ENCODE measurements around the gene AKR7A2. TPM values are rescaled to one million over a fixed set of nuclear protein-coding genes. Genes with fewer than 3 reads are reported as not detected.

The AKR7A2 gene
- total and polyA plus RNA-seq, 12 donors, result 20.0 to 235 (median 110) TPM

DNA sequence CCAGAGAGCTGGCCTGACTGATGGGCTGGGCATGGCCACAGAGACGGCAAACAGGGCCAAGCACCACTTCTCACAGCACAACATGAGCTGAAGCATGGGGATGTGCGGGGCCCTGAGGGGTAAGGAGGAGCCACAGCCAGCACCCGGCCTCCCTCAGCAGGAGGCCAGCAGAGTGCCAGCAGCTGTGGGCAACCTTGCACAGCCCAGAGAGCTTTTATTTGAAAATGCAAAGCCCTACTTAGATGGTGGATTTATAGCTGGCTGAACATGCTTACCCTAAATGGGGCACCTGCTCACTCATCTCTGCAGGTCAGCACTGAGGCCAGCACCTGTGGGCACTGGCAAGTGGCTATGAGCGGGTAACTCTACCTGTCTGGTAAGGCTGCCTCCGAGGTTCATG lies 44.3 kb upstream of the AKR7A2 start:
- H3K4me3 ChIP-seq, result no peak overlapping the region
- 85 to 98% (median 94%) methylated on average over 3 to 5 of the region's 5 CpGs for WGBS, 4 donors
- H3K27ac ChIP-seq, result no peak overlapping the region
- H3K9me3 ChIP-seq (replicated peaks in 1 of 3), result no peaks in the 10 kb centered on the region
- peaks cover 0 to 58% of the 10 kb centered on the region in 2 donors for H3K36me3 ChIP-seq (replicated peaks in 1 of 2)
- H3K4me1 ChIP-seq (replicated peaks in 1 of 2), result no peaks in the 10 kb centered on the region
- intact Hi-C loops (cut with DNase I), result no loop called here
- DNase-seq, result no peak
- H3K27me3 ChIP-seq, result no peaks in the 10 kb centered on the region
- no peak for TF ChIP-seq POLR2A (IDR thresholded peaks at IDR 0.05)
- TF ChIP-seq, protein P1, sequence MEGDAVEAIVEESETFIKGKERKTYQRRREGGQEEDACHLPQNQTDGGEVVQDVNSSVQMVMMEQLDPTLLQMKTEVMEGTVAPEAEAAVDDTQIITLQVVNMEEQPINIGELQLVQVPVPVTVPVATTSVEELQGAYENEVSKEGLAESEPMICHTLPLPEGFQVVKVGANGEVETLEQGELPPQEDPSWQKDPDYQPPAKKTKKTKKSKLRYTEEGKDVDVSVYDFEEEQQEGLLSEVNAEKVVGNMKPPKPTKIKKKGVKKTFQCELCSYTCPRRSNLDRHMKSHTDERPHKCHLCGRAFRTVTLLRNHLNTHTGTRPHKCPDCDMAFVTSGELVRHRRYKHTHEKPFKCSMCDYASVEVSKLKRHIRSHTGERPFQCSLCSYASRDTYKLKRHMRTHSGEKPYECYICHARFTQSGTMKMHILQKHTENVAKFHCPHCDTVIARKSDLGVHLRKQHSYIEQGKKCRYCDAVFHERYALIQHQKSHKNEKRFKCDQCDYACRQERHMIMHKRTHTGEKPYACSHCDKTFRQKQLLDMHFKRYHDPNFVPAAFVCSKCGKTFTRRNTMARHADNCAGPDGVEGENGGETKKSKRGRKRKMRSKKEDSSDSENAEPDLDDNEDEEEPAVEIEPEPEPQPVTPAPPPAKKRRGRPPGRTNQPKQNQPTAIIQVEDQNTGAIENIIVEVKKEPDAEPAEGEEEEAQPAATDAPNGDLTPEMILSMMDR (IDR thresholded peaks at IDR 0.05), result no peak

DNA sequence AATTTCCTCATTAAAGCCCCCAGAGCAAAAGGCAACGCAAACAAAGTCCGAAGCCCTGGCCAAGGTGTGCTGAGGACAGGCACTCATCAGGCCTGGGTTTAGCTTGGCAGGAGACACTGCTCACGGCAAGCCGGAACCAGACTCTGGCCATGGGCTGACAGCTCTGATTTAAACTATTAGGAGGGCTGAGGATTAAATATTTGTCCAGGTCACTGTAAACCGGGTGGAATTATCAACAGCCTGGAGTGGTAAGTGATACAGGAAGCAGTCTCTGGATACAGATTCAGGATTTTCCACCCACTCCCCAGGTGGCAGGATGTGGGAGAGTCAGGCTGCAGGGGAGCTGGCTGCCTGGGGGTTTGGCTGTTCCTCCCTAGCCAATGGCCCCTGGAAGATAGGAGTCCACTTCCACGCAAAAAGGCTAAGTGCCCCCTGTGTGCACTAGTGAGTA lies 42.6 kb upstream of the AKR7A2 start:
- TF ChIP-seq, protein P1 (IDR thresholded peaks at IDR 0.05), result no peak
- no peak for TF ChIP-seq POLR2A (IDR thresholded peaks at IDR 0.05)
- no peak for DNase-seq
- H3K9me3 ChIP-seq (replicated peaks in 1 of 3), result no peaks in the 10 kb centered on the region
- no peak overlapping the region for H3K4me3 ChIP-seq
- peaks cover 0 to 69% of the 10 kb centered on the region in 2 donors for H3K36me3 ChIP-seq (replicated peaks in 1 of 2)
- 84 to 96% (median 91%) methylated on average over 6 of the region's 6 CpGs for WGBS, 4 donors
- H3K27ac ChIP-seq, result no peak overlapping the region
- H3K27me3 ChIP-seq, result no peaks in the 10 kb centered on the region
- intact Hi-C loops (cut with DNase I), result no loop called here
- no peaks in the 10 kb centered on the region for H3K4me1 ChIP-seq (replicated peaks in 1 of 2)

DNA sequence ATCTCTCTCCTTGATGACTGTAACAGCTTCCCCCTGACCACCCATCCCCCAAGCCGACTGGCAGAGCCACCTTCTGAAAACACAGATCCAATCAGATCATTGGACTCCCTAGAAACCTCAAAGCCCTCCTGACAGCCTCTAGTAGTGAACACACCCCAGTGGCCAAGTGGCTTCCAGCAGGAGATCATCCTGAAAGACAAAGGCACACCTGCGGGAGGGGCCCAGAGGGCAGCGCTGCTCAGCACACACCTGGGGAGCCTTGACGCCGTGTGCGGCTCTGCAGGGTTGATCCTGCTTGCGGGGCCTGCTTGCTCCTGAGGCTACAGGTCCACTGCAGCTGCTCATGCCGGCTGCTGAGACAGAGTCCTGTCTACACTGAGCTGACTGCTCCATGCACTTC lies 41.7 kb upstream of the AKR7A2 start:
- Histone ChIP-seq H3K4me3 (no peak overlapping the region), H3K27me3 (no peaks in the 10 kb centered on the region), H3K36me3 (replicated peaks in 1 of 2) (peaks cover 0 to 74% of the 10 kb centered on the region in 2 donors), H3K9me3 (replicated peaks in 1 of 3) (no peaks in the 10 kb centered on the region), H3K27ac (no peak overlapping the region), H3K4me1 (replicated peaks in 1 of 2) (no peaks in the 10 kb centered on the region)
- DNase-seq, result no peak
- 78 to 86% methylated on average over 8 of the region's 8 CpGs; no CpG with 5 or more reads in 2 of the 4 donors for WGBS, 4 donors
- TF ChIP-seq, protein P1 (IDR thresholded peaks at IDR 0.05), result no peak
- no peak for TF ChIP-seq POLR2A (IDR thresholded peaks at IDR 0.05)
- intact Hi-C loops (cut with DNase I), result no loop called here

- H3K9me3 ChIP-seq (replicated peaks in 1 of 3), result no peaks in the 10 kb centered on the region
- WGBS, 4 donors, result 88 to 98% (median 91%) methylated on average over 7 to 14 of the region's 14 CpGs
- peaks cover 0 to 74% of the 10 kb centered on the region in 2 donors for H3K36me3 ChIP-seq (replicated peaks in 1 of 2)
Measured at GRCh38 chr1:19352839-19353238, 40.9 kb upstream of the AKR7A2 start.

More at GRCh38 chr1:19352839-19353238, 40.9 kb upstream of the AKR7A2 start:
- intact Hi-C loops (cut with DNase I), result no loop called here
- DNase-seq, result no peak
- Histone ChIP-seq H3K27me3 (no peaks in the 10 kb centered on the region), H3K27ac (peak overlapping the region in 1 of 5 donors; percentile 30), H3K4me1 (replicated peaks in 1 of 2) (no peaks in the 10 kb centered on the region), H3K4me3 (no peak overlapping the region)
- TF ChIP-seq, protein P1 (IDR thresholded peaks at IDR 0.05), result no peak
- no peak for TF ChIP-seq POLR2A (IDR thresholded peaks at IDR 0.05)
